ENCODE results near the gene CELF2.

CELF2 gene

DNA sequence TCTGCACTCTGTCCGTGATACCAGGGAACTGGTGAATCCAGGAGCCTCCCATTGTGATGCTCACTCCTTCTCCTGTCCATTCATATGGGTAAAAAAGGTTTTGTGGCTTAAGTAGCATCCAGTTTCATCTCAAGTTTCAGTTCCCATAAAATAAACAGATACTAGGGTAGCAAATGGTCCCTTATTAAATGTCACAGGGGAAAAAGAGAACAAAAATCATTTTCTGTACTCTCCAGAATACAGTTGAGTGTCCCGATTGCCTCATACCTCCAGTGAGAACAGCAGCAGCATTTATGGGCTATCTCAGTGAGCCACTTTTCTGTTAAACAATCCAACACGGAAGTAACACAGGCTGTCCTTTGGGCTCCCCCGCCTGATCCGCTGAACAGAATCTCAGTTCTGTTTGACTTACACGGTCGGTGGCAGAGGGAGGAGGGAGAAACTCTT, 179.6 kb downstream of the CELF2 start:
- no peak overlapping the region for H3K27ac ChIP-seq (replicated peaks; ENCODE audit: low read length)
- no peak overlapping the region for H2BK5ac ChIP-seq (ENCODE audit: low read length)
- H4K8ac ChIP-seq (ENCODE audit: low read depth, low read length) = no peak overlapping the region
- peaks cover 0 to 4% of the 10 kb centered on the region in 2 donors for H3K9me3 ChIP-seq (replicated peaks in 1 of 2; ENCODE audit: control insufficient read depth in 2 of 2, insufficient read depth in 1 of 2, low read depth in 1 of 2, low read length in 2 of 2)
- H3K79me1 ChIP-seq (ENCODE audit: low read depth, low read length) = no peaks in the 10 kb centered on the region
- no peak overlapping the region for H3K4me3 ChIP-seq (ENCODE audit: low read length in 2 of 2)
- no peak overlapping the region for H2BK120ac ChIP-seq (ENCODE audit: low read depth, low read length)
- DNase-seq (ENCODE audit: low spot score) = no peak
- WGBS, 2 donors (ENCODE audit: extremely low coverage in 2 of 2, insufficient read length in 2 of 2, insufficient replicate concordance in 1 of 2) = no CpG with 5 or more reads among the region's 7 CpGs
- H2AFZ ChIP-seq (ENCODE audit: low read length) = no peak overlapping the region
- no peak overlapping the region for H2AK5ac ChIP-seq (ENCODE audit: low read depth, low read length)
- peaks cover 0 to 5% of the 10 kb centered on the region in 2 donors for H3K36me3 ChIP-seq (replicated peaks in 1 of 2; ENCODE audit: control insufficient read depth in 2 of 2, insufficient read depth in 2 of 2, low read length in 2 of 2)
- H3K14ac ChIP-seq (ENCODE audit: low read length) = no peak overlapping the region
- no peak overlapping the region for H4K91ac ChIP-seq (ENCODE audit: low read depth, low read length, poor library complexity)
- H2BK15ac ChIP-seq (ENCODE audit: low read length) = no peak overlapping the region
- H3K18ac ChIP-seq (ENCODE audit: low read length) = no peak overlapping the region
- H2BK12ac ChIP-seq (ENCODE audit: low read length) = no peak overlapping the region
- H3K23ac ChIP-seq (ENCODE audit: low read depth, low read length, poor library complexity) = no peak overlapping the region
- no peak overlapping the region for H3K4ac ChIP-seq (ENCODE audit: low read length)
- no peak overlapping the region for H3K4me2 ChIP-seq (ENCODE audit: insufficient read depth, low read length, poor library complexity, severe bottlenecking)
- H3K27me3 ChIP-seq (ENCODE audit: control insufficient read depth in 3 of 3, insufficient read depth in 3 of 3, low read depth in 1 of 3, low read length in 3 of 3) = no peaks in the 10 kb centered on the region
- peaks cover 0 to 6% of the 10 kb centered on the region in 2 donors for H3K4me1 ChIP-seq (ENCODE audit: control insufficient read depth in 2 of 2, insufficient read depth in 1 of 2, low read depth in 1 of 2, low read length in 2 of 2)
- no peak overlapping the region for H3K9ac ChIP-seq (ENCODE audit: low read depth, low read length, poor library complexity)

DNA sequence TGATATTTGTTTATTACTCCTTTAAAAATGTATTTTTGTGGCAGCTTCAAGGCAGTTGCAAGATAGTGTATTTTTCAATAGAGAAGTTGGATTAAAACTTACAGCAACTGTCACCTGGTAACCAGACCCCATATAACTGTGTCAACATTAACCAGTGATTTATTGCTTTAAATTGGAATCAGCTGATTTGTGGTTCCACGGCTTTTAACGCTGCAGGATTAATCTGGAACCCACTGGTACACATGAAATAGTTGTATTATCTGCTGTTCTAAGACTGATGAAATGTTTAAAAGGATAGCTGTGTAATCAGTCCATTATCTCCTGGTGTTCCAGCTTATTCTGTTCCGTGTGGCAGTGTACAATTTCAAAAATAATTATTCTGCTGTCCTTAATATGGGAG, 180.2 kb downstream of the CELF2 start:
- Histone ChIP-seq H3K9me3 (replicated peaks in 1 of 2; ENCODE audit: control insufficient read depth in 2 of 2, insufficient read depth in 1 of 2, low read depth in 1 of 2, low read length in 2 of 2) (peaks cover 0 to 4% of the 10 kb centered on the region in 2 donors), H2BK5ac (ENCODE audit: low read length) (no peak overlapping the region), H2AK5ac (ENCODE audit: low read depth, low read length) (no peak overlapping the region), H4K91ac (ENCODE audit: low read depth, low read length, poor library complexity) (no peak overlapping the region), H3K4me2 (ENCODE audit: insufficient read depth, low read length, poor library complexity, severe bottlenecking) (no peak overlapping the region), H3K36me3 (replicated peaks in 1 of 2; ENCODE audit: control insufficient read depth in 2 of 2, insufficient read depth in 2 of 2, low read length in 2 of 2) (peaks cover 0 to 4% of the 10 kb centered on the region in 2 donors), H3K4me1 (ENCODE audit: control insufficient read depth in 2 of 2, insufficient read depth in 1 of 2, low read depth in 1 of 2, low read length in 2 of 2) (peaks cover 0 to 3% of the 10 kb centered on the region in 2 donors), H3K18ac (ENCODE audit: low read length) (no peak overlapping the region), H3K4ac (ENCODE audit: low read length) (no peak overlapping the region), H3K79me1 (ENCODE audit: low read depth, low read length) (no peaks in the 10 kb centered on the region), H3K27ac (replicated peaks; ENCODE audit: low read length) (no peak overlapping the region), H2AFZ (ENCODE audit: low read length) (no peak overlapping the region), H3K14ac (ENCODE audit: low read length) (no peak overlapping the region), H3K9ac (ENCODE audit: low read depth, low read length, poor library complexity) (no peak overlapping the region), H3K23ac (ENCODE audit: low read depth, low read length, poor library complexity) (no peak overlapping the region), H4K8ac (ENCODE audit: low read depth, low read length) (no peak overlapping the region), H3K4me3 (ENCODE audit: low read length in 2 of 2) (no peak overlapping the region), H3K27me3 (ENCODE audit: control insufficient read depth in 3 of 3, insufficient read depth in 3 of 3, low read depth in 1 of 3, low read length in 3 of 3) (no peaks in the 10 kb centered on the region), H2BK12ac (ENCODE audit: low read length) (no peak overlapping the region), H2BK120ac (ENCODE audit: low read depth, low read length) (no peak overlapping the region), H2BK15ac (ENCODE audit: low read length) (no peak overlapping the region)
- no CpG with 5 or more reads among the region's 3 CpGs for WGBS, 2 donors (ENCODE audit: extremely low coverage in 2 of 2, insufficient read length in 2 of 2, insufficient replicate concordance in 1 of 2)
- no peak for DNase-seq (ENCODE audit: low spot score)

DNA sequence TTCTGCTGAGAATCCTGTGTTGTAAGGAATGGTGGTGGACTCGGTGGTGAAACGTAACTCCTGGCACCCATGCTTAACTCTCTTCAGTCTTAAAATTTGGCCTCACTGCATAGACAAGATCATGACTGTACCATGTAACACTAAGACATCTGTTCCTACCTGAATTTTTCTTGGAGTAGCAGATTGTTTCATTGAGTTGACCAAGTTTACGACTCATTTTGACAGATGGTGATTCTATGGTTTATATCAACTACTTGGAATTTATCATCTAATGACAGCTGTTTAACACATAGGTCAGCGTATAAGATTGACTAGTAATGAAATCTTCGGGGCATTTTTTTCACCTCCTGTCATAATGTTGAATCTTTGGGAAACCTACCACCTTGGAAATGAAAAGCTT, 184.2 kb downstream of the CELF2 start:
- Histone ChIP-seq H3K4me2 (ENCODE audit: insufficient read depth, low read length, poor library complexity, severe bottlenecking) (no peak overlapping the region), H3K9ac (ENCODE audit: low read depth, low read length, poor library complexity) (no peak overlapping the region), H2AK5ac (ENCODE audit: low read depth, low read length) (no peak overlapping the region), H3K9me3 (replicated peaks in 1 of 2; ENCODE audit: control insufficient read depth in 2 of 2, insufficient read depth in 1 of 2, low read depth in 1 of 2, low read length in 2 of 2) (peaks cover 0 to 4% of the 10 kb centered on the region in 2 donors), H3K27me3 (ENCODE audit: control insufficient read depth in 3 of 3, insufficient read depth in 3 of 3, low read depth in 1 of 3, low read length in 3 of 3) (no peaks in the 10 kb centered on the region), H2BK15ac (ENCODE audit: low read length) (no peak overlapping the region), H2AFZ (ENCODE audit: low read length) (no peak overlapping the region), H2BK5ac (ENCODE audit: low read length) (no peak overlapping the region), H3K23ac (ENCODE audit: low read depth, low read length, poor library complexity) (no peak overlapping the region), H2BK12ac (ENCODE audit: low read length) (no peak overlapping the region), H3K36me3 (replicated peaks in 1 of 2; ENCODE audit: control insufficient read depth in 2 of 2, insufficient read depth in 2 of 2, low read length in 2 of 2) (no peaks in the 10 kb centered on the region), H4K91ac (ENCODE audit: low read depth, low read length, poor library complexity) (no peak overlapping the region), H4K8ac (ENCODE audit: low read depth, low read length) (no peak overlapping the region), H3K4me3 (ENCODE audit: low read length in 2 of 2) (no peak overlapping the region), H3K79me1 (ENCODE audit: low read depth, low read length) (no peaks in the 10 kb centered on the region), H3K14ac (ENCODE audit: low read length) (no peak overlapping the region), H3K18ac (ENCODE audit: low read length) (no peak overlapping the region), H3K4ac (ENCODE audit: low read length) (no peak overlapping the region), H2BK120ac (ENCODE audit: low read depth, low read length) (no peak overlapping the region), H3K27ac (replicated peaks; ENCODE audit: low read length) (no peak overlapping the region), H3K4me1 (ENCODE audit: control insufficient read depth in 2 of 2, insufficient read depth in 1 of 2, low read depth in 1 of 2, low read length in 2 of 2) (peaks cover 0 to 16% of the 10 kb centered on the region in 2 donors)
- WGBS, 2 donors (ENCODE audit: extremely low coverage in 2 of 2, insufficient read length in 2 of 2, insufficient replicate concordance in 1 of 2) = no CpG with 5 or more reads among the region's 5 CpGs
- DNase-seq (ENCODE audit: low spot score) = no peak

GRCh38 chr10:11204351-11204942, 186.8 kb downstream of the CELF2 start:
- H3K4me1 ChIP-seq (ENCODE audit: control insufficient read depth in 2 of 2, insufficient read depth in 1 of 2, low read depth in 1 of 2, low read length in 2 of 2) = peaks cover 0 to 18% of the 10 kb centered on the region in 2 donors
- no peak overlapping the region for H2BK15ac ChIP-seq (ENCODE audit: low read length)
- H2BK12ac ChIP-seq (ENCODE audit: low read length) = no peak overlapping the region
- H3K4me2 ChIP-seq (ENCODE audit: insufficient read depth, low read length, poor library complexity, severe bottlenecking) = no peak overlapping the region
- H3K18ac ChIP-seq (ENCODE audit: low read length) = peak overlapping the region; percentile 25
- DNase-seq (ENCODE audit: low spot score) = no peak
- H2BK120ac ChIP-seq (ENCODE audit: low read depth, low read length) = no peak overlapping the region
- no peaks in the 10 kb centered on the region for H3K79me1 ChIP-seq (ENCODE audit: low read depth, low read length)
- no peaks in the 10 kb centered on the region for H3K36me3 ChIP-seq (replicated peaks in 1 of 2; ENCODE audit: control insufficient read depth in 2 of 2, insufficient read depth in 2 of 2, low read length in 2 of 2)
- H4K8ac ChIP-seq (ENCODE audit: low read depth, low read length) = no peak overlapping the region
- no peak overlapping the region for H2AFZ ChIP-seq (ENCODE audit: low read length)
- H3K27ac ChIP-seq (replicated peaks; ENCODE audit: low read length) = no peak overlapping the region
- WGBS, 2 donors (ENCODE audit: extremely low coverage in 2 of 2, insufficient read length in 2 of 2, insufficient replicate concordance in 1 of 2) = no CpG with 5 or more reads among the region's 19 CpGs
- H4K91ac ChIP-seq (ENCODE audit: low read depth, low read length, poor library complexity) = no peak overlapping the region
- H3K9ac ChIP-seq (ENCODE audit: low read depth, low read length, poor library complexity) = no peak overlapping the region
- H2AK5ac ChIP-seq (ENCODE audit: low read depth, low read length) = no peak overlapping the region
- no peak overlapping the region for H3K4me3 ChIP-seq (ENCODE audit: low read length in 2 of 2)
- H3K23ac ChIP-seq (ENCODE audit: low read depth, low read length, poor library complexity) = no peak overlapping the region
- H3K9me3 ChIP-seq (replicated peaks in 1 of 2; ENCODE audit: control insufficient read depth in 2 of 2, insufficient read depth in 1 of 2, low read depth in 1 of 2, low read length in 2 of 2) = peaks cover 0 to 4% of the 10 kb centered on the region in 2 donors
- H2BK5ac ChIP-seq (ENCODE audit: low read length) = no peak overlapping the region
- H3K27me3 ChIP-seq (ENCODE audit: control insufficient read depth in 3 of 3, insufficient read depth in 3 of 3, low read depth in 1 of 3, low read length in 3 of 3) = no peaks in the 10 kb centered on the region
- no peak overlapping the region for H3K4ac ChIP-seq (ENCODE audit: low read length)
- H3K14ac ChIP-seq (ENCODE audit: low read length) = no peak overlapping the region
